DMS153 (cell line): Measurements from ENCODE around the gene ASAP2.
"Not testable (repeated sequence)": the region's sequence is repeated elsewhere in the genome, so short reads cannot be mapped to it uniquely, and the experiment has no call there.

Experiments used
- DNase-seq: peaks from one replicate; lab custom pipeline; 2025; lab: John Stamatoyannopoulos, UW

Gene ASAP2

DNA sequence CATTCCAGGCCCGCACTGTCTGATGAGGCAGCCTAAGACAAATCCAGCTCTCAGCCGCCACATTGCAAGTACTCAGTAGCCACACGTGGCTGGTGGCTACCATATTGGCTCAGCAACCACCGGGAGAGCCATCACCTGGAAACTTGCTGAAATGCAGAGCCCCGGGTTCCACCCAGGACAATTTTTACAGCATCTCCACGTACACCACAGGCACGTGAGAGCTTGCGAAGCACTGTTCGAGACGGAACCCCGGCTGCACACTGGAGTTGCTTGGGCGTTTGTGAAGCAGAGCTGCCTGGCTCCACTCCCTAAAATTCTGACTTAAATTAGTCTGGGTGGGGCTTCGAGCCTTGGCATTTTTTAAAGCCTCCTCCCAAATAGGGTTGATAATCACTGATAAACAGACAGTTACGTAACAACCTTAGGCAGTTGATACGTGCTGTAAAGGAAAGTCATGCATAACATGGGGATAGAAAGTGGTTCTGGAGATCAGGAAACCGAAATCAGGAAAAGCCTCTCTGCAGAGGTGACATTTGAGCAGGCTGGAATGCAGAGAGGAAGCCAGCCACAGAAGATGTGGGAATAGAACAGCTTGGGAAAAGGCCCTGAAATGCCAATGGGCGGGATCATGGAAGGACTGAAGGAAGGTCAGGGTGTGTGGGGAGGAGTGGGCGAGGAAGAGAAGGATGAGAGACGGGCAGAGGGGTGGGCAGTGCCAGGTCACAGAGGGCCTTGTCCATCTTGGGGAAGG, 6.2 kb downstream of the ASAP2 start:
- DNase-seq = no peak

DNA sequence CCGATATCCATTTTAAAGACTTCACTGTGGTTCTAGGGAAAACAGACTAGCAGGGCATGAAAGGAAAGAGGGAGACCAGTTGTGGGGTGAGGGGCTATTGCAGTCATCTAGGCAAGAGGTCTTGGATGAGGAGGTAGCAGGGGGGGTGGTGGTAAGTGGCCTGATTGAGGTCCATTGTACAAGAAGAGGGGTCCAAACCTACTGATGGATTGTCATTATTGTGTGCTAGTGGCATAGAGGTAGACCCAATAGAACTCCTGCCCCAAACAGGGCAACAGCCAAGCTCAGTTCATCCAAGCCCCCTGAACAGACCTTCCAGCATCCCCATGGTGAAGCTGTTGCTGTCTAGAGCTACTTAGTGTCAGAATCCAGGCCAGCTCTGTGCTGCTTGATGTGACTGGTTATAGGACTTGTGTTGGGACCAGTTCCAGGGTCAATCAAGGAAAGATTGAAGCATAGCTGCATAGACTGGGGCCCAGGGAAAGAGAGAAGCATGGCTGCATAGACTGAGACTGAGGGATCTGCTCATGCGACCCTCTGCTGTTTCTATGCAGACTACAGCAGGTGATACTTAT, 7.0 kb downstream of the ASAP2 start:
- no peak for DNase-seq

DNA sequence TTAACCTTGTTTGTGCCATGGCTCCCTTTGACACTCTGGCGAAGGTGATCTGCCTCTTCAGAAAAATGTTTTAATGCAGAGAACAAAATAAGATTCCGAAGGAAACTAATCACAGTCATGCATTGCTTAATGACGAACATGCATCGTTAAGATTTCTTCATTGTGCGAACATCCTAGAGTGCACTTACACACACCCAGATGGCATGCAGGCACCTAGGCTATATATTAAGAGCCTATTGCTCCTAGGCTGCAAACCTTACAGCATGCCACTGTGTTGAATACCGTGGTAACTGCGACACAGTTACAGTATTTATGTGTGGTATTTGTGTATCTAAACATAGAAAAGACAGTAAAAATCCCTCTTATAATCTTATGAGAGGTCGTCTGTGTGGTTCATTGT, 8.3 kb downstream of the ASAP2 start:
- no peak for DNase-seq

DNA sequence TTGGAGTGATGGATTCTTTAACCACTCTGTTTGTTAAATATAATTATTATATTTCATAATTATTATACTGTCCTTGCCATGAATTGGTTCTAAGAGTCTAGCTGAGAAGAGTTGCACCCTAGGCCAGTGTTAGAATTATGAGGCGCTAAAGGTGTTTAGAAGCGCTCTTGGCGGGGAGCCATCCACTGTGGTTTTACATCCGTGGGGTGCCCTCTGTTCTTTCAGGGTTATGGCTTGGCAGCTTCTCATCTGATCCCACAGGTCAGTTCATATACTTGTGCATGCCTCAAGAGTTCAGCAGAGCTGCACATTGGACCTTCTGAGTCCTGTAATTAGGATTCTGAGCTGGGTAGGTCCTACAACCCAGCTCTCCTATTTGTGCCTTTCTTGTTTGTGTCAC, 9.1 kb downstream of the ASAP2 start:
- no peak for DNase-seq

DNA sequence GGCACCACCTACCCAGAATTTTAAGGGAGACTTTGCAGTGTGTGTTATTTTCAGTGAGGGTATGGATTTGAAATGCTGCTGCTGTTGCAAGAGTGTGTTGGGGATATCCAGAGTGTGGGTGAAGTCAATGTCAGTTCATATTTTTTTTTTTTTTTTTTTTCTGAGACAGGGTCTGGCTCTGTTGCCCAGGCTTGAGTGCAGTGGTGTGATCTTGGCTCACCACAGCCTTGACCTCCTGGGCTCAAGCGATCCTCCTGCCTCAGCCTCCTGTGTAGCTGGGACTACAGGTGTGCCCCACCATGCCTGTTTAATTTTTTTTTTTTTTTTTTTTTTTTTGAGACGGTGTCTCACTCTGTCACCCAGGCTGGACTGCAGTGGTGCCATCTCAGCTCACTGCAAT, 9.5 kb downstream of the ASAP2 start:
- not testable (repeated sequence) for DNase-seq

DNA sequence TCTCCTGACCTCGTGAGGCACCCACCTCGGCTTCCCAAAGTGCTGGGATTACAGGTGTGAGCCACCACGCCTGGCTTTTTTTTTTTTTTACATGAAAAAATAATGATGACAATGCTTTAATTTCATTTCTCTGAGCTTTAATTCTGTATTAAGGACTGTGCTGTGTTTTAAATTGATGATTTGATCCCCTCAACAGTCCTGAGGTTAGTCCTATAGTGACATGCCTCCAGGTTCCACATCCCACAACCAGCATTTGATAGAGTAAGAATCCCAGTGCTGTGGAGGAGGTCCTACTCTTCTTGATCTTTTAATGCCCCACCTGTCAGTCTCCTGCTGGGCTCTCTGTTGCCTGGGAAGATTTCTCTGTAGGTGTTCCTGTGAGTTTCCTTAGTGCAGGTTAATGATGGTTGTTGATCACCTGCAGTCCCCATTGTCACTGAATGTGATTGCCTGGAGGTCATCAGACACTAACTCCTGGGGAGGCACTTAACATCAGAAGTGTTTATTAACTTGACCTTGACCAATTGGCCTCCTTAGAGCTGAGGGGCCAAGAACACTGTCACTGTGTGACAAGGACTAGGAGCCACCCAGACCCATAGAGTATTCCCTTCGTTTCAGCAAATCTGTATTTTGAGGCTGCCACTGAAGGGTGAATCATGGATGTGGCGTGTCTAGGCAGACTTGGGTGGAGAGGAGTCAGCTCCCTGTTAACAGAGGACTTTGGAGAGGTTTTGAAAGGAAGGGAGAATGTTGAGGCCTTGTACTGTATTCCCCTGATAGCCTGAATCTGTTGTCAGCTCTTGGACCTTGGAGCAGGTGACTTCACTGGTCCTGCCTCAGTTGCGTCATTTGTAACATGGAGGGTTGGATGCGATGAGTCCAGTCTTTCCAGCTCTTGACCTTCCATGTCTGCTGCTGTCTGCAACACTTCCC, 11.5 kb downstream of the ASAP2 start:
- no peak for DNase-seq

DNA sequence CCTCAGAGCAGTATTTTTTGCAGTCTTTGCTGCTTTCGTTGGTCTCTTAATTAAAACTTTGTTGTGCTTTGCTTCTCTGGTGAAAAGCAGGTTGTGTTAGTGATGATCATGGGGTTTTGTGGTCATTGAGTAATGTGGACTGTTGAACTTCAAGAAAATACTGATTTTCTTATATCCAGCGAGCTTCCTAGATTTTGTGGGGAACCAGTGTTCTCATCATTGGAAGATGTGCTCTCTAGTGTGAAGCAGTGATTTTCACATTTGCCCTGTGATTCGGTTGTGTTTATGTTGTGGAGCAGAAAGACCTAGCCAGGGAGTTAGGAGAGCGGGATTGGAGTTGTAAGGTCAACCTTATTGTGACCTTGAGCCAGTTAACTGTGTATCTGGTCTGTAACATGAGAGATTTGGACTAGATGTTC, 12.4 kb downstream of the ASAP2 start:
- DNase-seq = no peak

DNA sequence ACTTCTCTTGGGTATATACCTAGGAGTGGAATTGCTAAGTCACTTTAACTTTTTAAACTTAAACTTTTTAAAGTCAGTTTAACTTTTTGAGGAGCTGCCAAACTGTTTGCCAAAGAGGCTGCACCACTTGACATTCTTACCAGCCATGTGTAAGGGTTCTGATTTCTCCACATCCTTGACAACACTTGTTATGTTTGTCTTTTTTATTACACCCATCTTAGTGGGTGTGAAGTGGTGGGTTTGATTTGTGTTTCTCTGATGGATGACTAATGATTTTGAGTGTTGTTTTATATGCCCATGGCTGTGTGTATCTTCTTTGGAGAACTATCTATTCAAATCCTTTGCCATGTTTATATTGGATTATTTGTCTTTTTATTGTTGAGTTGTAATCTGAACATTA, 13.6 kb downstream of the ASAP2 start:
- DNase-seq = no peak

DNA sequence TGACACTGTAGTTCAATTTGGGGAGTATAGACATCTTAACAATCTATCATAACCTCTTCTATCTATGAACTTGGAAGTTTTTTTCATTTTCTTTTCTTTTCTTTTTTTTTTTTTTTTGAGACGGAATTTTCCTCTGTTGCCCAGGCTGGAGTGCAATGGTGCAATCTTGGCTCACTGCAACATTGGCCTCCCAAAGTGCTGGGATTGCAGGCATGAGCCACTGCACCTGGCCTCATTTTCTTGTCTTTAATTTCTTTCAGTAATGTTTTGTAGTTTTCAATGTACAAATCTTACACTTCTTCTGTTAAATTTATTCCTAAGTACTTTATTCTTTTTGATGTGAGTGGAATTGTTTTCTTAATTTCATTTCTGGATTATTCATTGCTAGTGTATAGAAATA, 14.6 kb downstream of the ASAP2 start:
- DNase-seq = no peak

DNA sequence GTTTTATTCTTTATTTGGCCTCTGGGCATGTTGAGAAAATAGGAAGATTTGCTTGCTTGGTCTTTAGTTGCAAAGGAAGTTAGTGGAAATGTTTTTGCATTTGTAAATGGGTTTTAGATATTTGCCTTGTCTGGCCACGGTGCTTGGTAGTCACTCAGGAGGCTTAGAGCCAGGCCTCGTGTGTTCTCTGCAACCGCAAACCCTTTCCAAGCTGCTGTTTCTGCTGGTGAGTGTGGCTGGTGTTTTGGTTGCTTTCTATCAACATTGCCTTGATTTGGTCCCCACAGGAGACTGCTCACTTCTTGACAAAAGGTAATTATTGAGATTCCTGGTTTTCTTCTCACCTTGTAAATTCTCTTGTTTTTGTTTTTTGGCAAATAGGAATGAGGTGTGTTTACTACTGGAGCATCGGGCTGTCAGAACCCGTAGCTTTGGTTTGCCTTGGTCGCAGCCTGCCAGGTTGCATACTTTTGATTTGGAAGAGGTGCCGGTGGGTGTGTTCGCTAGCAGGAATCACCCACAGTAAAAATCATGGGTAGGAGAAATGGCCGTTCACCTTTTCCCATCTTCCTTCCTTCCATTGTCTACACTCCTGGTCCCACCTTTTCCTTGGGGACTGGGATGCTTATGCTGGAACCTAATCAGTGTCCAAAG, 15.8 kb downstream of the ASAP2 start:
- no peak for DNase-seq

DNA sequence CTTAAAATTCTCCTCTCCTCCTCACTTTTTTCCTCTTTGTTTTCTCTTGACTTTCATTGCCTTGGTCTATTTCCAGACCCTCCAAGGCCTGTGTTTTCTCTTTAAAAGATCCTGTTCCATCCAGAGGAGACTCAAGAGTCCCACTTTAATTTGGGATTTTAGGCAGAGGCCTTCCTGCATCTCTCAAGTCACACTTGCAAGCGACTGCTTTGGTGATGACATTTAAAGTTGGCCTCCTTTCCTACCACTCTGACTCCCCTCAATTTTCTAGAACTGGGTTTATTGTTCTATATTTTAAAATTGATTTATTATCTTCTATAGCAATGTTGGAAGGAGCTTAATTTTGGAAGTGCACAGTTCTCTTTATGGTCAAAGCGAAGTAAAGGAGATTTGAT, 16.3 kb downstream of the ASAP2 start:
- no peak for DNase-seq

DNA sequence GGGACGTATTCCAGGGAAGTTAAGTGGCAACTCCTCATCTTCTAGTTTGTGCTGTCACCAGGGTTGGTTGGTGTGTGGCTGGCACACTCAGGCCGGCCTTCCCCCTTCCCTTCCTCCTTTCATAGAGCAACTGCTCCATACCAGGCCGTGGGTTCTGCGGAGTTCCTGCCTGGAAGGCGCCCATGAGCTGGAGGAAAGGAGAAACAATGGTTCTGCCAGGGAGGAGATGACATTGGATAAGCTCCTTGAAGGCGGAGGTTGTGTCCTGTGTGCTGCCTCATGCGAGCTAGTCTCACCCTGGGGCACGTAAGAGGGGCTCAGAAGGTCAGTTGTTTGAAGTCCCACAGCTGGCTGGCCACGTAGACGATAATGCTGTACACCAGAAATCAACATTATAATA, 19.2 kb downstream of the ASAP2 start:
- DNase-seq = no peak

DNA sequence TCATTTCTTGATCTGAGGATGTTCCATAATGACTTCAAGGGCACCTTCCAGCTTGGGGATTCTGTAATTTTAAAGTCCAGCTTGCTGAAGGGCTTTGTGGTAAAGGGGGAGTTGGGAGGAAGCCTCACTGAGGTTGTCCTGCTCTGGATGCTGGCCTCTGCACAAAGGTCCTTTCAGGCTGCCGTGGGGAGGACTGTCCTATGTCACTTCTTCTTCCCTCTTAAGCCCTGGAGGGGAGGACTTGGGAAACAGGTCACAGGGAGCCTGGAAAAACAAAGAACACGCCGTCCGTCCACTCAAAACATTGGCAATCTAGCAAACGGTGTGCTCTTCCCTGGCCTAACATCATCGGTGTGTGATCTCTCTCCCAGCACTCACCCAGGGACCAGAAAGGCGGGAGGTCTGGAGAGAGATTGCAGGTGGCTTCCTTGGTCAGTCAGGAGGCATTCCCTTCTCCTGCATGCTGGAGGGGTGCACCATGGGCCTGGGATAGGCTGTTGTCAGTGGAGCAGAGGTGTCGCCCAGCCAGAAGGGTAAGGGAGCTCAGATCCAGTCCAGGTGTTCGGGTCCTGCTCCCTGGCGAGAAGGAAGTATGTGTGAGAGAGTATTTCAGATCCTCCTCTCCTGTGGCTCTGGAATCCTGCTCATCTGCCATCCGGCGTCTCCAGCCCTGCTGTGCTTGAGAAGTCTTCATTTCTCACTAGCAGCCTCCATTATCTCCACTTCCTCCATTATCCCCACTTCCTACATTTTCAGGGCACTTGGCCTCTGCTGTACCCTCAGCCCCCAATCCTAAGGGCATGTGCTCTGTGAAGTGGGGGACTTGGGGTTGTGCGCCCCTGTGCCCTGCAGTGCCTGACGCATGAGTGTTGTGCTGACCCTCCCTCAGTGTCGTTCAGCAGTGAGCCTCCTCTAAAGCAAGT, 20.1 kb downstream of the ASAP2 start:
- no peak for DNase-seq

DNA sequence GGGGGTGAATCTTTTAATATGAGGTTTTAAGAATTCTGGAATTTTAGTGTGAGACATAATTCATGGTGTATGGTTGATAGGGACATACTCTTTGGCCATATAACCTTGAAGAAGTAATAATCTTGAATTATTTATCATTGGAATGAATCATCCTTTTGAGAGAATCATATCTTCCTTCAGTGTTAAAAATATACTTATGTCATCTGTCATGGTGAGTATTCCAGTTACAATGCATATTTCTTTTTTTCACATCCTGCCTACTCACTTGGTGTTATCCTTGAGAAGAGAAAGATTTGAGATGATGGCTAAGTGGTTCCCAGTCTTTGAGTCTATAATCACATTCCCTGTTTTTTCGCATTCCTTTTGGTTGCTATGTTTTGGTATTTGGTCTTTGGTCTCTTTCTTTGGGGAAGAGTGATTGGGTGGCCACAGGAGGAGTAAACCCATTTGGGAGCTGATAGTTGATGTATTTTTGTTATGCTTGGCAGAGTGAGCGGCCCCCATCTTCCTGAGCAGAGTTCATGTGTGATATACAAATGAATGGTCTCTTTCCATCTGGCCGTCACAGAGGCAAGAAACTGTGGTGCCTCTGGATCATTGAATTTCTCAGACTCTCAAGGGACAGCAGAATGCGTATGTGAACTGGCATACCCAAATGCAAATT, 21.6 kb downstream of the ASAP2 start:
- DNase-seq = no peak

DNA sequence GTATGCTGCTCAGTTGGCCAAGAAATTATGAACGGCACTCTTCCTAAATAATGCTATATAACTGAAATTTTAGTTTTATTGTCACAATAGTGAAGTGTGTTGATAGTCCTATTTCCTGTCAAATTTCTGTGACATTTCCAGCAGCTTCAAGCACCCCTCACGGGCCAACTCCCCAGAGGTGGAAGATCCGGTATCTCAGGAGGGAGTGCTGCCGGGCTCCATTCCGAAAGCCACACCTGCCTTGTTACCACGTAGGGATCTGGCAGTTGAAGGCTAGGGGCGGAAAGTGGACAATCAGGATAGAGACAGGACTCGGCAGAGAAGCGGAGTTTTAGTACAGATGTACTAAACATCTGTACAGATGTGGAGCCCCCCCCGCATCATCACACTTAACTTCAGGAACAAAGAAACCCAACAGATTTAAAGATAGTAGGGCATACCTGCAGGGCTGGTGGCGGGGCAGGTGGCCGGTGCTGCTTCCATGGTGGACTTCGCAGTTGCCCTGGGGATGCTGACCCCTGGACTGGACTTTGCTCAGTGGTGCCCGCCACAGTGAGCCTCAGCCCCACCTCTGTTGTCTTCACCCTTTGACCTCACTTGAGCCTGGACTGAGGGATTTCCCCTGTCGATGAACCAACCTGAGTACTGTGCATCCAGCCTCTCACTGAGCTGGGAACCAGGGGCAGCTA, 22.3 kb downstream of the ASAP2 start:
- DNase-seq = no peak

DNA sequence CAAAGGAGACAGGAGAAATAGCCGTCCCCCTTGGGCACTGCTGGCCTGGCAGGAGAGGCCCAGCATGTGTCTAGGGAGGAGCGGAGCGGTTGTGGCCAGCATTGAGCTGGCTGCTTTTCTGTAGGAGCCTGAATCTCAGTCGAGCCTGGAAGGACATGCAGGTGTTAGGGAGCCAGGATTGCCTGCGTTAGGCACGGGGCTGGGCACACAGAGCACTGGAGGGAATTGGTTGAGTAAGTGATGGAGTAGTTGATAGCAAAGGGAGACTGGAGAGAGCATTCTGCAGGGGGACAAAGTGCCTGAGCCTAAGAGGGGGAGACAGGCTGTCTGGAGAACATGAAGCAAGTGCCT, 22.8 kb downstream of the ASAP2 start:
- DNase-seq = no peak

DNA sequence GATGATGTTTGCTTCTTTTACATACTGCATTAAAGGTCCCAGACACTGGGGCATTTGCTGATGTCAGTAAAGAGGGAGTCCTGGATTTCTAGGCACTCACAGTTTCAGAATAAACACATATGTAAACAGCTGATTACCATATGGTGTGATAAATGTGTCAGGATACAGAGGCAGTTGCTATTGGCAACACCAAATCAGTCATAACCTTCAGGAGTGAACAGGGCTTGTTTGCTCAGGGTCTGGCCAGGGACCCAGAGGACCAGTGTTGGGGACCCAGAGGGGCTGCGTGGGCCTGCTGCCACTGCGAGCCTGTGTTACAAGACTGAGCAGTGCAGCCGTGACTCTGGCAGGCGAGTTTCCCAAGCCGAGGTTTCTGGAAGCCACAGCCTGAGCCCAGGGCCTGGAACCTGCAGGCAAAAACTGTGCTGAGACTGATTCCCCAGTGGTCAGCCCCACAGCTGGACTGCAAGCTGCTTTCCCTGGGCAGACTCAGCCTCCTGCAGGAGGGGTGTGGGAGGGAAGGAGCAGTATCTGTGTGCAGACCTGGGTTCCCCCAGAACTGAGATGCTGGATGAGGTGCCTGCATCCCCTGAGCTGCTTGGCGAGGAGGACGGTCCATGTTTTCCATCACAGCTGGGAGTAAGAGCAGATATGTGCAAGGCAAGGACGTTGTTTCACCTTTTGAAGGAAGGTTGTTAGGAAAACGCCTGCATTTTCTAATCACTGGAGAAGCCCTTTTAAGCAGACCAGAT, 23.6 kb downstream of the ASAP2 start:
- no peak for DNase-seq

DNA sequence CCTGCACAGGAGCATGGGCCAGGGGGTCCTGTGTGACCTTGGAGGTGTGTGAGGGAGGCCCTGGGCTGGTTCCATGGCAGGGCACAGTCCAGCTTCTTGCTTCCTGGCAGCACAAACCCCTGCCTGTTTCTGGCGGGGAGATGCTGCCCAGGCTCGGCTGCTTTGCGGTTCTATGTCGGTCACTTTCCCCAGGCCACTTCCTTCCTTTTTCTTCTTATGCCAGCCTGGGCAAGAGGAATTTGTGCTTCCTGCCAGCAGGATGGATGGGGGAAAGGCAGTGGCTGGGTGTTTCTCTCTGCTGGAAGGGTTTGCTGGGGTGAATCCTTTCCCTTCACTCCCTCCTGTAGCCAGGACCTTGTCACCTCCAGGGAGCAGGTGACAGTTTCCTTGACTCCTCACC, 24.3 kb downstream of the ASAP2 start:
- DNase-seq = no peak

DNA sequence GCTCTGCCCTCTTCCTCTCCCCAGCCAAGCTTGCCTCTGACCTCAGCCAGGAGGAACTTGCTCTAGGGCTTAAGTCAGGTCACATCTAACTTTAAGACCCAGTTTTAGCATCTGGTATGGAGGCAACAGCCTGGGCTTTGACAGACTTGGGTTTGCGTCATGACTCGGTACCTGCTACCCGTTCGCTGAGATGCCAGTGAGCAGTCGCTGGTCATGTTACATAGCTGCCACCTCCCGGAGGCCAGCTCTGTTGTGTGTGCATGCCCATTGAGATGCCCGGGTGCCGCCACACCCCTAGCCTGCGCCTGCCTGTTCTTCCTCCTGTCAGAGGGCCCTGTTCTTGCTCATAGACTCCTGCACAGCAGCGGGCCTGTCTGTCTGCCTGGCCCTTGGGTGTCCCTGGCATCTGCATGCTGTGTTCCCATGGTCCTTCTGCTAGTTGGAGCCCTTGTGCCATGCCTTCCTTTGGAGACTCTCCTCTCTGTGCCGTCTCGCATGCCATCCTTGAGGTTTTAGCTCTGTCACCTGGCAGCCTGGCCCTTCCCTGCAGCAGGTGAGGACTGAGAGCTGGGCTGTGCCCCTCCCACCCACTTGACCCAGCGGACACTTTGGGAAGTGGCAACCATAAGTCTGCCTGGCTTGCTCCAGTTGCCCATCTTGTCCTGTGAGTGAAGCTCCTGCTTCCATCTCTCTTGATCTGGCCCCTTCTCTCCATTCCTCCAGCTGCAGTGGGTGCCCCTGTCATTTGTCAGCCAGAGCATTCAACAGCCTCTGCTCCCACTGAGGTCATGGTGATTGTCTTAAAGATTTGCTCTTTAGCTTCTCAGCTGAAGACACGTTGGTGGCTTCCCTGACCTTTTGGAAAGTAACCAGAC, 24.9 kb downstream of the ASAP2 start:
- DNase-seq = no peak
